ENCODE data around the gene STK38.

The STK38 gene

GRCh38 chr6:36542041-36542440, 5.2 kb downstream of the STK38 start:
- no peak for TF ChIP-seq CTCF (IDR thresholded peaks at IDR 0.05)
- H3K27me3 ChIP-seq (ENCODE audit: control insufficient read depth, insufficient read depth, low read length), result no peaks in the 10 kb centered on the region
- peaks cover 29% of the 10 kb centered on the region for H3K79me2 ChIP-seq
- H3K36me3 ChIP-seq (ENCODE audit: control insufficient read depth, insufficient read depth, low read length), result no peaks in the 10 kb centered on the region
- peaks cover 5% of the 10 kb centered on the region for H3K4me1 ChIP-seq
- no peak overlapping the region for H3K27ac ChIP-seq
- no peaks in the 10 kb centered on the region for H3K9me3 ChIP-seq (ENCODE audit: control insufficient read depth, low read length)
- H3K9ac ChIP-seq, result no peak overlapping the region
- no peak overlapping the region for H2AFZ ChIP-seq
- no peak overlapping the region for H3K4me3 ChIP-seq (ENCODE audit: low read depth, low read length)
- no peak overlapping the region for H3K4me2 ChIP-seq (ENCODE audit: low read length)

GRCh38 chr6:36539814-36540568, 7.3 kb downstream of the STK38 start:
- no peak overlapping the region for H3K9ac ChIP-seq
- no peaks in the 10 kb centered on the region for H3K27me3 ChIP-seq (ENCODE audit: control insufficient read depth, insufficient read depth, low read length)
- TF ChIP-seq CTCF (IDR thresholded peaks at IDR 0.05), result no peak
- H3K9me3 ChIP-seq (ENCODE audit: control insufficient read depth, low read length), result no peaks in the 10 kb centered on the region
- H3K27ac ChIP-seq, result no peak overlapping the region
- no peaks in the 10 kb centered on the region for H3K36me3 ChIP-seq (ENCODE audit: control insufficient read depth, insufficient read depth, low read length)
- no peaks in the 10 kb centered on the region for H3K4me1 ChIP-seq
- H2AFZ ChIP-seq, result no peak overlapping the region
- H3K79me2 ChIP-seq, result peaks cover 29% of the 10 kb centered on the region
- no peak overlapping the region for H3K4me2 ChIP-seq (ENCODE audit: low read length)
- H3K4me3 ChIP-seq (ENCODE audit: low read depth, low read length), result no peak overlapping the region

GRCh38 chr6:36536873-36537547, 10.3 kb downstream of the STK38 start:
- Histone ChIP-seq H3K4me1 (no peaks in the 10 kb centered on the region), H3K4me3 (ENCODE audit: low read depth, low read length) (no peak overlapping the region), H3K79me2 (peaks cover 9% of the 10 kb centered on the region), H3K9ac (no peak overlapping the region), H3K4me2 (ENCODE audit: low read length) (no peak overlapping the region), H3K27ac (no peak overlapping the region), H3K27me3 (ENCODE audit: control insufficient read depth, insufficient read depth, low read length) (no peaks in the 10 kb centered on the region), H3K36me3 (ENCODE audit: control insufficient read depth, insufficient read depth, low read length) (no peaks in the 10 kb centered on the region), H2AFZ (no peak overlapping the region), H3K9me3 (ENCODE audit: control insufficient read depth, low read length) (no peaks in the 10 kb centered on the region)
- TF ChIP-seq CTCF (IDR thresholded peaks at IDR 0.05), result no peak

GRCh38 chr6:36533321-36533720, 14.0 kb downstream of the STK38 start:
- peaks cover 11% of the 10 kb centered on the region for H3K79me2 ChIP-seq
- no peaks in the 10 kb centered on the region for H3K27me3 ChIP-seq (ENCODE audit: control insufficient read depth, insufficient read depth, low read length)
- TF ChIP-seq CTCF (IDR thresholded peaks at IDR 0.05), result no peak
- H3K4me1 ChIP-seq, result no peaks in the 10 kb centered on the region
- H3K9me3 ChIP-seq (ENCODE audit: control insufficient read depth, low read length), result no peaks in the 10 kb centered on the region
- no peak overlapping the region for H3K4me2 ChIP-seq (ENCODE audit: low read length)
- H3K4me3 ChIP-seq (ENCODE audit: low read depth, low read length), result no peak overlapping the region
- no peaks in the 10 kb centered on the region for H3K36me3 ChIP-seq (ENCODE audit: control insufficient read depth, insufficient read depth, low read length)
- no peak overlapping the region for H3K9ac ChIP-seq
- H3K27ac ChIP-seq, result no peak overlapping the region
- no peak overlapping the region for H2AFZ ChIP-seq

All from parathyroid adenoma (tissue), 2 donors.